Colonic mucosa (tissue), 4 donors: ENCODE data around the gene SORT1. TPM values are rescaled to one million over a fixed set of nuclear protein-coding genes. Genes with fewer than 3 reads are reported as not detected.

Experiments
- DNase-seq: peaks from one replicate; pipeline ENCODE4 v3.0.0-alpha.2; 2020
- H3K27ac ChIP-seq: fragments of 200-600 bp; one replicate; pipeline ENCODE4 v1.8.0; 2021
- H3K27me3 ChIP-seq: fragments of 200-600 bp; one replicate; pipeline ENCODE4 v1.8.0; 2021
- H3K36me3 ChIP-seq: fragments of 200-600 bp; one replicate; pipeline ENCODE4 v1.8.0; 2021
- H3K4me1 ChIP-seq: fragments of 200-600 bp; one replicate; pipeline ENCODE4 v1.8.0; 2021; ENCODE audit warnings: mild to moderate bottlenecking
- H3K4me3 ChIP-seq: fragments of 200-600 bp; one replicate; pipeline ENCODE4 v1.8.0; 2021
- H3K9ac ChIP-seq, 2 donors: one replicate each; pipeline ENCODE4 v1.7.0; 2013; ENCODE audit warnings: control low read depth in 2 of 2, low read depth in 2 of 2, low read length in 2 of 2
- H3K9me3 ChIP-seq: fragments of 200-600 bp; one replicate; pipeline ENCODE4 v1.8.0; 2021
- CTCF ChIP-seq: fragments of 200-600 bp; IDR thresholded peaks from one replicate; pipeline ENCODE4 v1.8.0; 2022; ENCODE audit warnings: antibody characterized with exemption, mild to moderate bottlenecking
- intact Hi-C: fragments of 100-400 bp; cut with DNase I; formaldehyde crosslinking; loops from one replicate; pipeline ENCODE4 v1.14.1; 2022
- total RNA-seq, 2 donors: library from RNA; stranded (reverse); fragmentation: NEBNext Ultra II Directional in 1 of 2; extraction: Animal tissue kit (Norgen Biotek cat#: 25700) in 1 of 2; gene quantifications; one replicate each; pipeline ENCODE4 v1.2.1, GENCODE V29; 2021
- donor health status: healthy.
- donor health status: DM: no; HTN: no; CAD: no.
- donor health status: DM: no; HTN: no; CAD: no.

SORT1 gene
- total RNA-seq, 2 donors from 2014 or later: 76.2 to 134 TPM

DNA sequence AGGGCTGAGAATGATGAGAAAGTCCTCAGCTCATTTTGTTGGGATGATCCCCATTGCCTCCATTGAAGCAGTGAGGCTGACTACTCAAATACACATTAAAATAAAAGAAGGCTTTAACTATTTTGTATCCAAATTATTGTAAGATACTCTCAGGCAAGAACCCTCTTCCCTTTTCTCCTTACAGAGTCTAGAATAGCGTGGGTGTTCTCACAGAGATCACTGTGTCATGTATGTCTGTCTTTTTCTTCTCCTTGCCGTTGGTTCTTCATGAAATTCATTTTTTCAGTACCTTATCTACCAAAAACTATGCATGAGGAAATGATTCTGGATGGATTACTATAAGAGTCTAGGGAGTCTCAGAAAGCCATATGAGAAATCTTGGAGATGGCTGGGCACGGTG is 30.1 kb downstream of the SORT1 start:
- TF ChIP-seq CTCF: no peak
- no peaks in the 10 kb centered on the region for H3K27me3 ChIP-seq
- intact Hi-C loops: no loop called here
- no peaks in the 10 kb centered on the region for H3K9me3 ChIP-seq
- DNase-seq: no peak
- H3K36me3 ChIP-seq: peaks cover 6% of the 10 kb centered on the region
- no peak overlapping the region for H3K4me3 ChIP-seq
- no peak overlapping the region for H3K9ac ChIP-seq
- H3K4me1 ChIP-seq: peaks cover 2% of the 10 kb centered on the region
- H3K27ac ChIP-seq: no peak overlapping the region

- intact Hi-C loops: no loop called here
- Histone ChIP-seq H3K9me3 (no peaks in the 10 kb centered on the region), H3K27me3 (no peaks in the 10 kb centered on the region), H3K9ac (peak overlapping the region in 1 of 2 donors; percentile 1), H3K36me3 (peaks cover 6% of the 10 kb centered on the region), H3K4me1 (no peaks in the 10 kb centered on the region), H3K27ac (no peak overlapping the region), H3K4me3 (no peak overlapping the region)
- peak; percentile 63 for DNase-seq
- no peak for TF ChIP-seq CTCF
These were observed 32.0 kb downstream of the SORT1 start for GRCh38 chr1:109365642-109366204.

- H3K9me3 ChIP-seq: no peaks in the 10 kb centered on the region
These were observed 36.1 kb downstream of the SORT1 start for GRCh38 chr1:109361649-109362048.

DNA sequence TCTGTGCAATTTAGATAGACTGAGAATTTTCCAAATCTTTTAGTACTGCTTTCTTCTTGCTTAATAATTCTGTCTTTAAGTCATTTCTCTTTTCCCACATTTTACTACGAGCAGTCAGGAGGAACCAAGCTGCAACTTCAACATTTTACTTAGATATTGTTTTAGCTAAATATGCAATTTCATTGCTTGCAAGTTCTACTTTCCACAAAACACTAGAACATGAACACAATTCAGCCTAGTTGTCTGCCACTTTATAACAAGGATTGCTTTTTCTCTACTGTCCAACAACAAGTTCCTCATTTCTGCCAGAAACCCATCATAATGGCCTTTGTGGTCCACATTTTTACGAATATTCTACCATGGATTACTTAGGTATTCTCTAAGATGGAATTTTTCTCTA is 36.6 kb downstream of the SORT1 start:
- intact Hi-C loops: no loop called here
- H3K27me3 ChIP-seq: no peaks in the 10 kb centered on the region

More at GRCh38 chr1:109361649-109362048, 36.1 kb downstream of the SORT1 start:
- TF ChIP-seq CTCF: no peak
- Histone ChIP-seq H3K4me1 (no peaks in the 10 kb centered on the region), H3K36me3 (peaks cover under 1% of the 10 kb centered on the region), H3K4me3 (no peak overlapping the region), H3K27me3 (no peaks in the 10 kb centered on the region), H3K9ac (no peak overlapping the region), H3K27ac (no peak overlapping the region)
- intact Hi-C loops: no loop called here
- DNase-seq: no peak

GRCh38 chr1:109357616-109358015 is 40.1 kb downstream of the SORT1 start:
- H3K9ac ChIP-seq: no peak overlapping the region
- TF ChIP-seq CTCF: no peak

More for the DNA sequence above, 36.6 kb downstream of the SORT1 start:
- H3K9ac ChIP-seq: no peak overlapping the region
- no peak overlapping the region for H3K27ac ChIP-seq
- H3K4me3 ChIP-seq: no peak overlapping the region
- DNase-seq: no peak
- no peaks in the 10 kb centered on the region for H3K9me3 ChIP-seq
- H3K4me1 ChIP-seq: no peaks in the 10 kb centered on the region
- H3K36me3 ChIP-seq: no peaks in the 10 kb centered on the region
- TF ChIP-seq CTCF: no peak

More at GRCh38 chr1:109357616-109358015, 40.1 kb downstream of the SORT1 start:
- H3K4me3 ChIP-seq: no peak overlapping the region
- no peaks in the 10 kb centered on the region for H3K4me1 ChIP-seq
- intact Hi-C loops: no loop called here
- H3K27me3 ChIP-seq: no peaks in the 10 kb centered on the region
- H3K9me3 ChIP-seq: no peaks in the 10 kb centered on the region
- no peak for DNase-seq
- no peaks in the 10 kb centered on the region for H3K36me3 ChIP-seq
- no peak overlapping the region for H3K27ac ChIP-seq
